Epithelial cell of proximal tubule (primary cell): ENCODE data around the gene DIAPH2. TPM values are rescaled to one million over a fixed set of nuclear protein-coding genes. Genes with fewer than 3 reads are reported as not detected.

ENCODE experiments used
- DNase-seq: peaks from one replicate; pipeline ENCODE4 v3.0.0-alpha.2; 2011; ENCODE audit warnings: low read depth
- H3K4me3 ChIP-seq: 2 replicates; pipeline ENCODE4 v1.5.1; 2011; ENCODE audit warnings: low read depth, mild to moderate bottlenecking, low read length
- total RNA-seq: library from RNA; depleted of rRNA; stranded (reverse); fragments of >200 nt; gene quantifications from 2 replicates; pipeline ENCODE4 v1.2.3, GENCODE V29; 2015
- TF ChIP-seq, protein P1 (sequence below): conservative IDR thresholded peaks from 2 replicates; pipeline ENCODE4 v1.5.1; 2012; ENCODE audit warnings: low read depth, mild to moderate bottlenecking, low read length

DIAPH2 gene
- total RNA-seq, 1 donor from 2014 or later: 15.1 TPM

DNA sequence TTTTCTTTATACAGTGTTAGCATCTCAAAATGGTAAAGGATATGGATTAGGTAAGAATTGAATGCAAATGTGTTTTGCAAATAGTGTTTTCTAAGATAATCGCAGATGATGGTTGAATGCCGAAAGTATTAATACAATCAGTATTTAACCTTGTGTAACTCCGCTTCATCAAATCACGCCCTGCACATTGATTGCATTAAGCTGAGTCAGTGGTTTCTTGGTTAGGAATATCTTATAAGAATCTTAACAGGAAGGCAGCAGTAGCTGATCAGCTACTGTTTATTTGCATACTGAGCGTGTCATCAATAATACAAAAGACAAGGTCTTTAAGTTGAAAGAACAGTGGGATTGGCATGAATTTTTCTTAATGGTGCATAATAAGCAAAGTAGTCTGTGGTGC is 744.5 kb downstream of the DIAPH2 start:
- no peak overlapping the region for H3K4me3 ChIP-seq
- no peak for DNase-seq
- TF ChIP-seq, protein P1, sequence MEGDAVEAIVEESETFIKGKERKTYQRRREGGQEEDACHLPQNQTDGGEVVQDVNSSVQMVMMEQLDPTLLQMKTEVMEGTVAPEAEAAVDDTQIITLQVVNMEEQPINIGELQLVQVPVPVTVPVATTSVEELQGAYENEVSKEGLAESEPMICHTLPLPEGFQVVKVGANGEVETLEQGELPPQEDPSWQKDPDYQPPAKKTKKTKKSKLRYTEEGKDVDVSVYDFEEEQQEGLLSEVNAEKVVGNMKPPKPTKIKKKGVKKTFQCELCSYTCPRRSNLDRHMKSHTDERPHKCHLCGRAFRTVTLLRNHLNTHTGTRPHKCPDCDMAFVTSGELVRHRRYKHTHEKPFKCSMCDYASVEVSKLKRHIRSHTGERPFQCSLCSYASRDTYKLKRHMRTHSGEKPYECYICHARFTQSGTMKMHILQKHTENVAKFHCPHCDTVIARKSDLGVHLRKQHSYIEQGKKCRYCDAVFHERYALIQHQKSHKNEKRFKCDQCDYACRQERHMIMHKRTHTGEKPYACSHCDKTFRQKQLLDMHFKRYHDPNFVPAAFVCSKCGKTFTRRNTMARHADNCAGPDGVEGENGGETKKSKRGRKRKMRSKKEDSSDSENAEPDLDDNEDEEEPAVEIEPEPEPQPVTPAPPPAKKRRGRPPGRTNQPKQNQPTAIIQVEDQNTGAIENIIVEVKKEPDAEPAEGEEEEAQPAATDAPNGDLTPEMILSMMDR: no peak

DNA sequence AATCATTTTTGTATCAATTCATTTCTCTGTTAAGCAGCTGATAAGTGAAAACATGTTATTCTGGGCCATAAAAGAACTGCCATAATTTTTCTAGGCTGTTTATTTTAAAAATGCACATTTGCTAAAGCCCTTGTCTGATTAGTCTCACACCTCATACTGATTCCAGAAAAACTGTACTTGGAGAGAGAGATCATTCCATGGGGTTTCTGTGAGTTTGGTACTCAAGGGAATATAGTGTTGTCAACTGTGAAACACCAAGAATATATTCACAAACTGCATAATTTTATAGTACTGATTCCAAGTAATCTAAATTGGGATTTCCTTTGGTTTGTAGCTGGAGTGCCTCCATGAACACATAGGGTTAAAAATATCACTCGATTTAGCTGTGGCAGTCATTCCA is 746.6 kb downstream of the DIAPH2 start:
- TF ChIP-seq, protein P1: no peak
- no peak overlapping the region for H3K4me3 ChIP-seq
- no peak for DNase-seq

- DNase-seq: no peak
- TF ChIP-seq, protein P1: no peak
- H3K4me3 ChIP-seq: no peak overlapping the region
Measured at GRCh38 chrX:97446298-97446882, 761.7 kb downstream of the DIAPH2 start.

DNA sequence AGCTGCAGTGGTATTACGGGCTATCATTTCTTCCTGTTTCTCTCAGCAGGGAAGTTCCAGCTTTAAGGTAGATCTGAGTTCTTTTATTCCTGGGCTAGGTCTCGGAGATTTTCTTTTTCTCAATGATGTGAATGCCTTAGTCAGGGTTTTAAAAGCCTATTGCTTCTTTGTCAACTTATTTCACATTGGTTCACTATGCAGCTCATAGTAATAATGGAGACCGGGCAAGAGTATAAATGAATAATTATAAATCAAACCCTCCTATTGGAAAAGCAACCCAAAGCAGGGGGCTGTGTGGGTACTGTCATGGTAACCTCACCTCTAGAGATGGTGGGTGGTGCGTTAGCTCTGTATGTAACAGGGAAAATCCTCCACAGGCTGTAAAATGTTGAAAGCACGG is 762.7 kb downstream of the DIAPH2 start:
- TF ChIP-seq, protein P1: no peak
- no peak overlapping the region for H3K4me3 ChIP-seq
- no peak for DNase-seq

DNA sequence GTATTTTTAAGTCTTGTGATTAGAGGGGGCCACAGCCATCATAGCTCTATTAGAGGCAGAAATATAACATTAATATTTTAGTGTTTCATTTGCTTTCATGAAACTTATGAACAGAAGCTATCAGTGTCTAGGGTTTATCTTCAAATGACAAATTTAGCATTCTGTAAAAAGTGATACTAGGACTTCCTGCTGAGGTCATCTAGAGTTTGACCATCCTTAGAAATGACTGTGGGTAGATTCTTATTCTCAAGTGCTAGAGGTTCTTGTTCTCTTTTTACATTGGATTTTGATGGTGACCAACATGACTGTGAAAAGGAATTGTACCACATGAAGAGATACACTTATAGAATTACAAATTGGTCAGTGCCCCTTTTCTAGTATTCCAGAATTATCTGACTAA is 767.6 kb downstream of the DIAPH2 start:
- no peak for DNase-seq
- H3K4me3 ChIP-seq: no peak overlapping the region
- TF ChIP-seq, protein P1: no peak

GRCh38 chrX:97461763-97462162 is 777.1 kb downstream of the DIAPH2 start:
- TF ChIP-seq, protein P1: no peak
- no peak for DNase-seq
- H3K4me3 ChIP-seq: no peak overlapping the region

DNA sequence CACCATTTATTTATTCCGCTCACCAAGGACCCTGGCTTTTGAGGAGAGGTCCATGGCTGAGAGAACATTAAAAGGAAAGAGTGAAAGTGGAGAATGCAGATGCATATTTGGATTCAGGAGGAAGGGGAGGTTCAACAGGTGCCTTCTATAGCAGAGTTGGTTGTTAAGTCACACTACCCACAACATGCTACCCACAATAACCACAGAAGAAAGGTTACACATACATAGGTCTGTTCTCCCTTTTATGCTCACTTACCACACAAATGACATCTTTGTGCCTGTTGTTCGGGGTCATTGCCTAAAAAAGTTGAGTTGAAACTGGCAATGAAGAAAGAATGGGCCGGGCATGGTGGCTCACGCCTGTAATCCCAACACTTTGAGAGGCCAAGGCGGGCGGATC is 786.4 kb downstream of the DIAPH2 start:
- no peak for DNase-seq
- TF ChIP-seq, protein P1: no peak
- no peak overlapping the region for H3K4me3 ChIP-seq
